HEK293T (cell line): ENCODE data around the gene RASGRP4.
"Not testable (repeated sequence)": the region's sequence is repeated elsewhere in the genome, so short reads cannot be mapped to it uniquely, and the experiment has no call there.

ENCODE experiments used
- CTCF ChIA-PET: fragments of 350-600 bp; formaldehyde crosslinking; extraction: SDS; loops from one replicate; lab custom pipeline; 2021; ENCODE audit warnings: antibody characterized with exemption, inconsistent platforms; lab: Yijun Ruan, JAX
- POLR2A ChIA-PET: fragments of 350-600 bp; formaldehyde crosslinking; extraction: SDS; loops from one replicate; lab custom pipeline; 2020; ENCODE audit warnings: antibody characterized with exemption, inconsistent platforms; lab: Yijun Ruan, JAX
- DNase-seq: peaks from one replicate; pipeline ENCODE4 v3.0.0; 2012; ENCODE audit warnings: mixed read lengths; ENCODE audit errors: extremely low spot score
- ARNT ChIP-seq: fragments of 450-650 bp; IDR thresholded peaks from 2 replicates; pipeline ENCODE4 v1.6.1; 2017; ENCODE audit warnings: mild to moderate bottlenecking
- BHLHE40 ChIP-seq: fragments of 450-650 bp; IDR thresholded peaks from 2 replicates; pipeline ENCODE4 v1.6.1; 2016; ENCODE audit warnings: mild to moderate bottlenecking, moderate library complexity, borderline replicate concordance
- CTBP1 ChIP-seq: fragments of 450-650 bp; IDR thresholded peaks from 2 replicates; pipeline ENCODE4 v1.6.1; 2016; ENCODE audit warnings: borderline replicate concordance
- ELF4 ChIP-seq: fragments of 450-650 bp; IDR thresholded peaks from 2 replicates; pipeline ENCODE4 v1.6.1; 2017; ENCODE audit warnings: antibody characterized with exemption
- FOXA1 ChIP-seq: fragments of 450-650 bp; IDR thresholded peaks from 2 replicates; pipeline ENCODE4 v1.6.1; 2016; ENCODE audit warnings: mild to moderate bottlenecking
- FOXK2 ChIP-seq: fragments of 450-650 bp; IDR thresholded peaks from 2 replicates; pipeline ENCODE4 v1.6.1; 2016; ENCODE audit warnings: mild to moderate bottlenecking
- FOXM1 ChIP-seq: fragments of 450-650 bp; IDR thresholded peaks from 2 replicates; pipeline ENCODE4 v1.6.1; 2017; ENCODE audit warnings: mild to moderate bottlenecking, borderline replicate concordance
- HDGF ChIP-seq: fragments of 450-650 bp; IDR thresholded peaks from 2 replicates; pipeline ENCODE4 v1.6.1; 2017; ENCODE audit warnings: antibody characterized with exemption, borderline replicate concordance
- L3MBTL2 ChIP-seq: fragments of 450-650 bp; conservative IDR thresholded peaks from 2 replicates; pipeline ENCODE4 v1.6.1; 2016; ENCODE audit warnings: mild to moderate bottlenecking
- LEF1 ChIP-seq: fragments of 450-650 bp; IDR thresholded peaks from 2 replicates; pipeline ENCODE4 v1.6.1; 2017; ENCODE audit warnings: mild to moderate bottlenecking, borderline replicate concordance
- NFRKB ChIP-seq: fragments of 450-650 bp; IDR thresholded peaks from 2 replicates; pipeline ENCODE4 v1.6.1; 2016; ENCODE audit warnings: mild to moderate bottlenecking, moderate library complexity
- SP1 ChIP-seq: fragments of 450-650 bp; IDR thresholded peaks from 2 replicates; pipeline ENCODE4 v1.6.1; 2017
- SUZ12 ChIP-seq: fragments of 450-650 bp; IDR thresholded peaks from 2 replicates; pipeline ENCODE4 v1.6.1; 2016; ENCODE audit warnings: mild to moderate bottlenecking
- TARDBP ChIP-seq: fragments of 450-650 bp; IDR thresholded peaks from 2 replicates; pipeline ENCODE4 v1.6.1; 2016
- ZNF384 ChIP-seq: fragments of 450-650 bp; IDR thresholded peaks from 2 replicates; pipeline ENCODE4 v1.6.1; 2016
- TF ChIP-seq, protein P1 (sequence below): fragments of 450-650 bp; IDR thresholded peaks from 2 replicates; pipeline ENCODE4 v1.6.1; 2016

The RASGRP4 gene

DNA sequence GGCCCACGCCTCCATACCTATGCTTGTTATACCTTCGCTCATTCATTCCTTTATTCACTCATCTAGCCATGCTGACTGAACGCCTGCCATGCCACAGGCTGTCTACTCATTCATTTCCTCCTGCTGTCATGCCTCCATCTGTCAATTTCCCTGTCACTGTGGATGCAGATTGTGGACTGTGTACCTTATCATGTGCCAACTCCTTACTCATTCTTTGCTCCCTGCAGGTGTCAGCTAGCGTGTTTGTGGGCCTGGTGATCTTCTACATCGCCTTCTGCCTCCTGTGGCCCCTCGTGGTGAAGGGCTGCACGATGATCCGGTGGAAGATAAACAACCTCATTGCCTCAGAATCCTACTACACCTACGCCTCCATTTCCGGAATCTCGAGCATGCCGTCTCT is 55.7 kb downstream of the RASGRP4 start:
- CTCF ChIA-PET = no interaction called here
- TF ChIP-seq ARNT = no peak
- TF ChIP-seq BHLHE40 = no peak
- TF ChIP-seq ZNF384 = no peak
- TF ChIP-seq FOXK2 = no peak
- TF ChIP-seq LEF1 = no peak
- TF ChIP-seq CTBP1 = no peak
- no peak for TF ChIP-seq FOXM1
- no peak for TF ChIP-seq NFRKB
- TF ChIP-seq TARDBP = no peak
- TF ChIP-seq, protein P1, sequence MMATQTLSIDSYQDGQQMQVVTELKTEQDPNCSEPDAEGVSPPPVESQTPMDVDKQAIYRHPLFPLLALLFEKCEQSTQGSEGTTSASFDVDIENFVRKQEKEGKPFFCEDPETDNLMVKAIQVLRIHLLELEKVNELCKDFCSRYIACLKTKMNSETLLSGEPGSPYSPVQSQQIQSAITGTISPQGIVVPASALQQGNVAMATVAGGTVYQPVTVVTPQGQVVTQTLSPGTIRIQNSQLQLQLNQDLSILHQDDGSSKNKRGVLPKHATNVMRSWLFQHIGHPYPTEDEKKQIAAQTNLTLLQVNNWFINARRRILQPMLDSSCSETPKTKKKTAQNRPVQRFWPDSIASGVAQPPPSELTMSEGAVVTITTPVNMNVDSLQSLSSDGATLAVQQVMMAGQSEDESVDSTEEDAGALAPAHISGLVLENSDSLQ = no peak
- TF ChIP-seq SUZ12 = no peak
- TF ChIP-seq SP1 = no peak
- no peak for TF ChIP-seq FOXA1
- TF ChIP-seq L3MBTL2 = no peak
- TF ChIP-seq ELF4 = no peak
- TF ChIP-seq HDGF = no peak
- POLR2A ChIA-PET = no interaction called here
- no peak for DNase-seq

DNA sequence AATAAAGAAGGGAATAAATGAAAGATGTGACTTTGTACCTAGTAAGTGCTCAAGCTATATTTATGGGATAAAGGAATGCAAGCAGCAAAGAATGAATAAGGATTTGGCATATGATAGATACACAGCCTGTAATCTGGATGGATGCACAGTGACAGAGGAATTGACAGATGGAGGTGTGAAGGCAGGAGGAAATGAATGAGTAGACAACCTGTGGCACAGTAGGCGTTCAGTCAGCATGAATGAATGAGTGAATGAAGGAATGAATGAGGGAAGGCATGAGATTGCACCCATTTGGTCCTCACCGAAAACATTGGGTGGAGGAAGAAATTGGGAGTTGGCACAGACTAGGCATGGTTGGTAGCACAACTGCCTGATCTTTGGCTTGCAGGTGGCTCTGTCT is 56.4 kb downstream of the RASGRP4 start:
- POLR2A ChIA-PET = no interaction called here
- CTCF ChIA-PET = no interaction called here
- no peak for DNase-seq
- TF ChIP-seq TARDBP = no peak
- TF ChIP-seq ZNF384 = no peak
- TF ChIP-seq SUZ12 = no peak
- no peak for TF ChIP-seq NFRKB
- no peak for TF ChIP-seq LEF1
- no peak for TF ChIP-seq FOXA1
- no peak for TF ChIP-seq SP1
- no peak for TF ChIP-seq FOXK2
- TF ChIP-seq, protein P1 = no peak
- no peak for TF ChIP-seq CTBP1
- TF ChIP-seq ARNT = no peak
- TF ChIP-seq FOXM1 = no peak
- no peak for TF ChIP-seq HDGF
- TF ChIP-seq ELF4 = no peak

DNA sequence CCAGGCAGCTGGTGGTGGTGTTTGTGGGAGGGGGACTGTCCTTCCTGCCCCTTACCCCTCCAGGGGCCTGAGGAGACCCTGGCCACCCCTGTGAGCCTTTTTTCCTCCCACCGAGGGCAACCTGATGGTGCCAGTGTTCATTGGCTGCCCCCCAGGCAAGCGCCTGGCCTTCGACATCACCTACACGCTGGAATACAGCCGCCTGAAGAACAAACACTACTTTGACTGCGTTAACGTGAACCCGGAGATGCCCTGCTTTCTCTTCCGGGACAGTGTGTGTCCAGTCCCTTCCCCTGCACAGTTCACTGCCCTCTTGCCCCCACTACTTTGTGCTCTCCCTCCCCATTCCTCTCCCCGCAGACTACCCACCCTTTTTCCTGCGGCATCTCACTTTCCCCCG is 59.0 kb downstream of the RASGRP4 start:
- ChIA-PET POLR2A (no interaction called here), CTCF (interaction anchor here (0.5 kb wide), 1 partner anchor 359 kb away, joined by 4 read pairs; no protein-coding TSS in a partner anchor)

DNA sequence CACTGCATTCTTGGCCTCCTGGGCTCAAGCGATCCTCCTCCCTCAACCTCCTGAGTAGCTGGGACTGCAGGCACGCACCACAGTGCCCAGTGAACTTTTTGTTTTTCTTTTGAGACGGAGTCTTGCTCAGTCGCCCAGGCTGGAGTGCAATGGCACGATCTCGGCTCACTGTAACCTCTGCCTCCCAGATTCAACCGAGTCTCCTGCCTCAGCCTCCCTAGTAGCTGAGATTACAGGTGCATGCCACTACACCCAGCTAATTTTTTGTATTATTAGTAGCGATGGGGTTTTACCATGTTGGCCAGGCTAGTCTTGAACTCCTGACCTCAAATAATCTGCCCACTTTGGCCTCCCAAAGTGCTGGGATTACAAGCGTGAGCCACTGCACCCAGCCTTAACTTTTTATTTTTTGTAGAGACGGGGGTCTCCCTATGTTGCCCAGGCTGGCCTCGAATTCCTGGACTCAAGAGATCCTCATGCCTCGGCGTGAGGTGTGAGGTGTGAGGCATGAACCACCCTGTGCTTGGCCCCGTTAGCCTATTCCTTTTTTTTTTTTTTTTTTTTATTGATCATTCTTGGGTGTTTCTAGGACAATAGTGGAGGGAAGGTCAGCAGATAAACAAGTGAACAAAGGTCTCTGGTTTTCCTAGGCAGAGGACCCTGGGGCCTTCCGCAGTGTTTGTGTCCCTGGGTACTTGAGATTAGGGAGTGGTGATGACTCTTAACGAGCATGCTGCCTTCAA is 62.9 kb downstream of the RASGRP4 start:
- DNase-seq = not testable (repeated sequence)
- CTCF ChIA-PET = interaction anchor here (0.9 kb wide), 1 partner anchor 11 kb away, joined by 3 read pairs; the partner anchor contains the start of gene PSMD8
- POLR2A ChIA-PET = interaction anchor here (1.3 to 4.4 kb wide), 2 partner anchors 11 kb away, joined by 3 to 31 read pairs; partner anchors contain the start of gene PSMD8

More for the DNA sequence above, 59.0 kb downstream of the RASGRP4 start:
- TF ChIP-seq ELF4 = no peak
- no peak for TF ChIP-seq ARNT
- TF ChIP-seq TARDBP = no peak
- no peak for DNase-seq

DNA sequence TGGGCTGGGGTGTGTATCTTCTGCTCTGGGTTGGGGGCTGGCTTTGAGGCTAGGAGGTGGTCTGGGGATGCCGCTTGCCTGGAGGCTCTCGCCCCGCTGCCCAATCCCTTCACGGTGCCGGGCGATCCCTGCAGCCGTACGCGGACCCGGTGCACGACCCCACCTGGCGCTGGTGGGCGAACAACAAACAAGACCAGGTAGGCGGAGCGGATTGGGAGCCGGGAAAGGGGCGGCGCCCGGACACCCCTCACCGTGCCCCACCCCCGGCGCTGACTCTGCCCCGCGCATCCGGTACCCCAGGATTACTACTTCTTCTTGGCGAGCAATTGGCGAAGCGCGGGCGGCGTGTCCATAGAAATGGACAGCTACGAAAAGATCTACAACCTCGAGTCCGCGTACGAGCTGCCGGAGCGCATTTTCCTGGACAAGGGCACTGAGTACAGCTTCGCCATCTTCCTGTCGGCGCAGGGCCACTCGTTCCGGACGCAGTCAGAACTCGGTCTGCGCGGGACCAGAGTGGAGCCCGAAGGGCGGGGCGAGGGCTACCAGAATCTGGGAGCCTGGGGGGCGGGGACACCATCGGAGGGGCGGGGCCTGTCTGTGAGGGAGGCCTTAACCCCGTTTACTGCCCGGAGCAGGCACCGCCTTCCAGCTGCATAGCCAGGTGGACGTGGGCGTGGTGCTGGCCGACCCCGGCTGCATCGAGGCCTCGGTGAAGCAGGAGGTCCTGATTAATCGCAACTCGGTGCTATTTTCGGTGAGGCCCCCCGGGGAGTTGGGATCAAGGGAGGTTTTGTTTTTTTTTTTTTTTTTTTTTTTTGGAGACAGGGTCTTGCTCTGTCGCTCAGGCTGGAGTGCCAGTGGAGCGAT is 63.7 kb downstream of the RASGRP4 start:
- POLR2A ChIA-PET = interaction anchor here (1.0 to 4.4 kb wide), 3 partner anchors 10 to 455 kb away, joined by 3 to 31 read pairs (median 3); partner anchors contain the start of genes PSMD8 and SIPA1L3
- CTCF ChIA-PET = interaction anchor here (0.8 to 0.9 kb wide), 2 partner anchors 12 to 126 kb away, joined by 3 read pairs; partner anchors contain the start of gene PSMD8
- peak; percentile 72 for DNase-seq
- TF ChIP-seq L3MBTL2 (peak; percentile 44), LEF1 (no peak), ZNF384 (peak; percentile 82)

DNA sequence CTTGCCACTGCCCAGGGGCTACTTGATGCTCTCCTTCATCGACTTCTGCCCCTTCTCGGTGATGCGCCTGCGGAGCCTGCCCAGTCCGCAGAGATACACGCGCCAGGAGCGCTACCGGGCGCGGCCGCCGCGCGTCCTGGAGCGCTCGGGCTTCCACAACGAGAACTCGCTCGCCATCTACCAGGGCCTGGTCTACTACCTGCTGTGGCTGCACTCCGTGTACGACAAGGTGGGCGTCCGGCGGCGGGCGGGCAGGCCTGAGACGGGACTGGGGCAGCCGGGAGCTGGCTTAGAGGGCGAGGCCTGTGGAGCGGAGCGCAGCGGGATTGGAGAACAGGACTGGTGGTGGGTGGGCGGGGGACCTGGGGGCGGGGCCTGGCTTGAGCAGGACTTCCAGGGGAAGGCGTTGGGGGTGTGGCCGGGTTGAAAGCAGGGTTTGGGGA is 64.4 kb downstream of the RASGRP4 start:
- TF ChIP-seq SUZ12 = no peak
- TF ChIP-seq CTBP1 = no peak
- POLR2A ChIA-PET = interaction anchor here (1.0 to 4.4 kb wide), 3 partner anchors 9 to 455 kb away, joined by 3 to 31 read pairs (median 3); partner anchors contain the start of genes PSMD8 and SIPA1L3
- peak; percentile 90 for DNase-seq
- CTCF ChIA-PET = interaction anchor here (0.8 kb wide), 1 partner anchor 125 kb away, joined by 3 read pairs; no protein-coding TSS in a partner anchor
